Measurements from ENCODE around the gene AP2M1. TPM values are rescaled to one million over a fixed set of nuclear protein-coding genes. Genes with fewer than 3 reads are reported as not detected.

AP2M1 gene
- 419 and 557 TPM in 2 replicates for total RNA-seq

GRCh38 chr3:184174646-184175492 is at the start of gene AP2M1:
TSS of gene AP2M1 (plus strand) at chr3:184174855. CDS start at chr3:184176994, 2,139 bp downstream.
- DNase-seq, result peak; percentile 99

GRCh38 chr3:184126006-184126405 is 48.6 kb upstream of the AP2M1 start:
- DNase-seq, result no peak

GRCh38 chr3:184129012-184129411 is 45.6 kb upstream of the AP2M1 start:
- DNase-seq, result peak; percentile 62

- DNase-seq, result no peak
Measured at GRCh38 chr3:184132945-184133344, 41.7 kb upstream of the AP2M1 start.

- peak; percentile 85 for DNase-seq
Measured at GRCh38 chr3:184133840-184134745, 40.6 kb upstream of the AP2M1 start.

GRCh38 chr3:184134746-184135148 is 39.9 kb upstream of the AP2M1 start:
- no peak for DNase-seq

GRCh38 chr3:184135149-184135910 is 39.3 kb upstream of the AP2M1 start, which contains the start of gene EIF2B5:
TSS of gene EIF2B5 (plus strand) at chr3:184135358. CDS start at chr3:184135386, 28 bp downstream.
- peak; percentile 96 for DNase-seq

GRCh38 chr3:184135911-184136260 is 38.8 kb upstream of the AP2M1 start:
- DNase-seq, result no peak

- no peak for DNase-seq
Measured at GRCh38 chr3:184140436-184140835, 34.2 kb upstream of the AP2M1 start.

GRCh38 chr3:184142199-184142598 is 32.5 kb upstream of the AP2M1 start:
- DNase-seq, result no peak

- no peak for DNase-seq
Measured at GRCh38 chr3:184143327-184143726, 31.3 kb upstream of the AP2M1 start.

GRCh38 chr3:184144505-184144904 is 30.1 kb upstream of the AP2M1 start:
- DNase-seq, result no peak

GRCh38 chr3:184145111-184145524 is 29.5 kb upstream of the AP2M1 start:
- DNase-seq, result peak; percentile 73

- no peak for DNase-seq
Measured at GRCh38 chr3:184145751-184146270, 28.8 kb upstream of the AP2M1 start.

- no peak for DNase-seq
Measured at GRCh38 chr3:184148076-184148475, 26.6 kb upstream of the AP2M1 start.

- no peak for DNase-seq
Measured at GRCh38 chr3:184149123-184149522, 25.5 kb upstream of the AP2M1 start.

- peak; percentile 51 for DNase-seq
Measured at GRCh38 chr3:184149770-184150169, 24.9 kb upstream of the AP2M1 start.

GRCh38 chr3:184154885-184155643 is 19.6 kb upstream of the AP2M1 start, which contains the start of gene DVL3:
TSS of gene DVL3 (plus strand) at chr3:184155377. CDS start at chr3:184155636, 259 bp downstream.
- peak; percentile 55 for DNase-seq

- DNase-seq, result peak; percentile 50
Measured at GRCh38 chr3:184155644-184156521, 18.8 kb upstream of the AP2M1 start.

GRCh38 chr3:184156522-184156955 is 18.1 kb upstream of the AP2M1 start:
- DNase-seq, result peak; percentile 54

All from dermis blood vessel endothelial cell (primary cell).